ENCODE measurements around the gene TMEM51.

DNA sequence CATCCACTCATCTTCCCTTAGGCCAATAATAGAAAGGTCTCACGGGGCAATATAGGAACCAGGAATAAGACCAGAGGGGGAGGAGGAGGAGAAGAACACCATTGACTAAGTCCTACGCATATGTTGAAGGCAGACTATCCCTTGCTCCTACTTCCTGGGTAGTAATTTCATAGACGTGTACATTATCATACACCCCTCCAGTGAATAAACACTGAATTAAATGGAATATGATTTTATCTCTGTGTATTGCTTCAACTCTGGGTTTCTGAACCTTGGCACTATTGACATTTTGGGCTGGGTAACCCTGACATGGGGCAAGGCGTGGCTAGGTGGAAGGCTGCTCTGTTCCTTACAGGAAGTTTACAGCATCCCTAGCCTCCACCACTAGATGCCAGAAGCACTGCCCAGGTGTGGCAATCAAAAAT lies 76.2 kb downstream of the TMEM51 start:
- TF ChIP-seq, protein P1, sequence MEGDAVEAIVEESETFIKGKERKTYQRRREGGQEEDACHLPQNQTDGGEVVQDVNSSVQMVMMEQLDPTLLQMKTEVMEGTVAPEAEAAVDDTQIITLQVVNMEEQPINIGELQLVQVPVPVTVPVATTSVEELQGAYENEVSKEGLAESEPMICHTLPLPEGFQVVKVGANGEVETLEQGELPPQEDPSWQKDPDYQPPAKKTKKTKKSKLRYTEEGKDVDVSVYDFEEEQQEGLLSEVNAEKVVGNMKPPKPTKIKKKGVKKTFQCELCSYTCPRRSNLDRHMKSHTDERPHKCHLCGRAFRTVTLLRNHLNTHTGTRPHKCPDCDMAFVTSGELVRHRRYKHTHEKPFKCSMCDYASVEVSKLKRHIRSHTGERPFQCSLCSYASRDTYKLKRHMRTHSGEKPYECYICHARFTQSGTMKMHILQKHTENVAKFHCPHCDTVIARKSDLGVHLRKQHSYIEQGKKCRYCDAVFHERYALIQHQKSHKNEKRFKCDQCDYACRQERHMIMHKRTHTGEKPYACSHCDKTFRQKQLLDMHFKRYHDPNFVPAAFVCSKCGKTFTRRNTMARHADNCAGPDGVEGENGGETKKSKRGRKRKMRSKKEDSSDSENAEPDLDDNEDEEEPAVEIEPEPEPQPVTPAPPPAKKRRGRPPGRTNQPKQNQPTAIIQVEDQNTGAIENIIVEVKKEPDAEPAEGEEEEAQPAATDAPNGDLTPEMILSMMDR (IDR thresholded peaks at IDR 0.05; ENCODE audit: insufficient read depth, low read length, poor library complexity, severe bottlenecking): no peak
- TF ChIP-seq EZH2phosphoT487 (conservative IDR thresholded peaks at IDR 0.05; ENCODE audit: low read length): no peak
